ENCODE measurements around the gene PIK3R6.

Gene PIK3R6

DNA sequence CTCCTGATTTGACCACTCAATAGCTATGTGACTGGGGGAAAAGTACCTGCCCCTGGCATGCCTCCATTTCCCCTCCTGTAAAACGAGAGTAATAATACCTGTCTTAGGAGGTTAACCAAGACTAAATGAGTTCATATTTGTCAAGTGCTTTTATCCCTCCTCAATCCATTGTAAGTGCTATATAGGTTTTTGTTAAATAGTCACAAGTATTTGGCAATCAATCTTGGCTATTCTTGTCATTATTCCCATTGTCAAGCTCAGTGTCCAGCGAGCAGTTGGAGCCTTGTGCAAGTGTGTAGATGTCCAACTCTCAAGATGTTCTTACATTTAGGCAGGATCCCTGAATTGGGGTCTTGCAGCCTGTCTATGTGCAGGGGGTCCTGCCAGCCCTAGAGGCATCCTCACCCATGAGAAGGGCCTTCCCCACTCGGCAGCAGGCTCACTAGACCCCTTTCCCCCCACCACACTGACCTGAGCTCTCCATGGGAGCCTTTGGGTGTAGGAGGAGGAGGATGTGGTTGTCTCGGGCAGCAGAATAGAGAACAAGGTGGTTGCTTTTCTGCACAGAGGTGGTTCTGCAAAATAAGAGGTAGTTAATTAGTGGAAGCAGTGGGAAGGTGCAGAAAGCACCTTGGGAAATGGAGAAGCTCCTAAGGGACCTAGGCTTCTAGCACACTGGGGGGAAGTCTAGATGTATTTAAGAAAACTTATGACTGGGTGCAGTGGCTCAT lies 18.0 kb downstream of the PIK3R6 start:
- DNase-seq (ENCODE audit: low spot score), result no peak

- no peak for DNase-seq (ENCODE audit: low spot score)
Measured at GRCh38 chr17:8847891-8848290, 19.6 kb downstream of the PIK3R6 start.

DNA sequence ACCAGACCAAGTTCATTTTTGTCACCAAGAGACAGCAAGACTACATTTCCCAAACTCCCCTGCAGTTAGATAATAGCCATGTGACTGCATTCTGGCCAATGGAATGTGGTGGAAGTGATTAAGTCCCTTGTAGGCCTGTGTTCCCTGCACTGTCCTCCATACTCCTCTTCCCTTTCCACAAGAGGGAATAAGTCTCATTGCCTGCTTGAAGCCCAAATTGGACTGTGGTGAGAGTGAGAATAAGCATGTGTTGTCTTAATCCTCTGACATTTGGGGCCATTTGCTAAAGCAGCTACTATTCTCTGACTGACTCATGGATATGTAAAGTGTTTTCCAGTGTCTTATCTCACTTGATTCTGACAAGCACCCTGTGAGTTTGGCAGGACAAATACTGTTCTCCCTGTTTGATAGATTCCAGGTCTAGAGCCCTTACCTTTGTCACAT lies 20.7 kb downstream of the PIK3R6 start:
- DNase-seq (ENCODE audit: low spot score), result no peak

GRCh38 chr17:8844229-8845218 lies 22.9 kb downstream of the PIK3R6 start:
- no peak for DNase-seq (ENCODE audit: low spot score)

DNA sequence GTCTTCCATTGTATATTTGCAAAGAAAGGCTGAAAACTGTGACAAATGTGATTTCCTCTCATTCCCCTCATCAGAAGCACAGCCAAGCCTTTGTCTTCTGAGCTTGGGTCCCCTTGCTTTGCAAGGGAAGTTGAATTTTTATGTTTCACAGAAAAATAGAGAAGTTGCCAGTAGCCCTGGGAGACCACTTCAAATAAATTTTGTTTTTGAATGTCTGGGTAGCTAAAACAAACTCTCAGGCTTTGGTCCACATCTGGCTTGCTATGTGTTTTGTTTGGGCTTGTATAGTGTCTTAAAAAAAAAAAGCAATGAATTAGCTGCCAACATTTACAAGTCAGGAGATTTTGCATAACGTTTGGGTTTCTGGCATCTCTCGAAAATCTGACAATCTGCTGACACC lies 24.1 kb downstream of the PIK3R6 start:
- no peak for DNase-seq (ENCODE audit: low spot score)

DNA sequence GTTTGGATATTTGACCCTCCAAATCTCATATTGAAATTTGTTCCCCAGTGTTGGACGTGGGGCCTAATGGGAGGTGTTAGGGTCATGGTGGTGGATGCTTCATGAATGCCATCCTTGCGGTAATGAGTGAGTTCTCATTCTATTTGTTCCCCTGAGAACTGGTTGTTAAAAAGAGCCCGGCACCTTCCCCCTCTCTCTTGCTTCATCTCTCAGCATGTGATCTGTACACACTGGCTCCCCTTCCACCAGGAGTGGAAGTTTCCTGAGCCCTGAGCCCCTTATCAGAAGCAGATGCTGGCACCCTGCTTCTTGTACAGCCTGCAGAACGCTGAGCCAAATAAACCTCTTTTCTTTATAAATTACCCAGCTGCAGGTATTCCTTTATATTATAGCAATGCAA lies 25.6 kb downstream of the PIK3R6 start:
- DNase-seq (ENCODE audit: low spot score), result no peak

GRCh38 chr17:8839410-8839935 lies 28.0 kb downstream of the PIK3R6 start:
- DNase-seq (ENCODE audit: low spot score), result no peak

- no peak for DNase-seq (ENCODE audit: low spot score)
Measured at GRCh38 chr17:8838551-8839095, 28.9 kb downstream of the PIK3R6 start.

- no peak for DNase-seq (ENCODE audit: low spot score)
Measured at GRCh38 chr17:8837563-8838075, 29.9 kb downstream of the PIK3R6 start.

- no peak for DNase-seq (ENCODE audit: low spot score)
Measured at GRCh38 chr17:8836821-8837562, 30.5 kb downstream of the PIK3R6 start.

DNA sequence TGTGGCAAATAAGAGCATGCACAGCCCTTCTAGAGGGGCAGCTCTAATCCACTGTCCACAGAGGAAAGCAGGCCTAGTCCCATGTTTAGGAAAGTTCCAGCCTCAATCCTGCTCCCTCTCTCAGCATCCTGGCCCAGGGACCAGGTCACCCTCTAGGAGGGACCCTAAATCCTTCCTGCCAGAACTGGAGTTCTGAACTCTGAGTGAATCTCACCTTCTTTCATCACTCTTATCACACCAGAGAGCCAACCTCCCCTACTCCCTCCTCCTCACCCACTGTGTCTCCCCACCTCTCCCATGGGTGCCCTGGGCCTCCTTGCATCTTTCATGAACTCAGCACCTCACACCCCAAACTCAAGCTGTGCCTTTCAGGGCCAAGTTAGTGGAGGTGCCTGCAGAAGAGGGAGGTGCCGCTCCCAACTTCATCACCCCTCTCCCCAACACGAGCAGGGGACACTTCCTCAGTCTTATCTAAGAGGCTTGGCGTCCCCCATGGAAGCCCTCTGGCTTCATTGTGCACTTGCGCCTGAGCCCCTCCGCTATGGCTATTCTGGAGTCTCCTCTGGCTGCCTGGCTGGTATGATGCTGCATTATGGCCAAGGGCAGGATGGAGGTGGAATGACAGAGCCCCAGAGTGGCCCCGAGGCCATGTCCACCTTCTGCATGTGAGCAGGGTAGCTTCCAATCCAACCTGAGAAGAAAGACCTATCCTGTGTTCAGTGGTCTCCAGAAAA lies 31.7 kb downstream of the PIK3R6 start:
- no peak for DNase-seq (ENCODE audit: low spot score)

DNA sequence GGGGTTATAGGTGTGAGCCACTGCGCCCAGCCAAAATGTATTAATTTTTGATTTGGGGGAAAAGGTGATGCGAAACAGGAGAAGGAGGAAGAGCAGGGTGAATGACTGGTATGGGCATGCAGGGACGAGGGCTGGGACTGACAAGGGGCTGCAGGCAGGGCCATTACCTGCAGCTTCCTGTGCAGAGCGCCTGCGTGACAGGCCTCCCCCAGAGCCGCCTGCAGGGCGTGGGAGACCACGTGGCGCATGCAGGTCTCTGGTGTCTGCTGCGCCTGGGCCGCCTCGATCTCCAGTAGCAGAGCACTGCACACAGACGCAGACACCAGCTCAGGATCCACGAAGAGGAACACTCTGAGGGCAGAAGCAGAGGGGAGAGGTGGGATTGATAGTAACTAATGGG lies 32.4 kb downstream of the PIK3R6 start:
- no peak for DNase-seq (ENCODE audit: low spot score)

- no peak for DNase-seq (ENCODE audit: low spot score)
Measured at GRCh38 chr17:8832711-8833352, 34.6 kb downstream of the PIK3R6 start.

DNA sequence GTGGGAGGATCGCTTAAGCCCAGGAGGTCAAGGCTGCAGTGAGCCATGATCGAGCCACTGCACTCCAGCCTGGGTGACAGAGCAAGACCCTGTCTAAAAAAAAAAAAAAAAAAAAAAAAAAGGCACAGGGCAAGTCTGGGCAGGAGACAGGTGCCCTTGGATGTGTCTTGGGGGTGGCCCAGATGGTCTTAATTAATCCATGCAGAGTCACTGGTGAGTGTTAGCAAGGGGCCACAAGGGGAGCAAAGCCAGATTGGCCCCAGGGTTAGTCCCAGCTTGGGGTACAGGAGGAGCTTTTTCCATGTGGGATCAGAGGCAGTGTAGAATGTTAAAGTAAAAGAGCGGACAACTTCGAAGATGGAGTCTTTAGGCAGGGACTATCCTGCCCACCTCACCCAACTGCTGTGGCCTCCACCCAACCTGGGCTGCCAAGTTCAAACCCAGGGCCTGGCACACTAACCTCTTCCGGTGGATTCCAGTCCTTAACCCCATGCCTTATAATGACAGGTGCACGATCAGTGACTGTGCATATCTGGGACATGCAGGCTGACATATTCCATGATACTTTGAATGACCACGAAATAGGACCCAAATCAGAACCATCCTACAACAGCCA lies 36.1 kb downstream of the PIK3R6 start:
- no peak for DNase-seq (ENCODE audit: low spot score)

- DNase-seq (ENCODE audit: low spot score), result no peak
Measured at GRCh38 chr17:8830141-8830540, 37.3 kb downstream of the PIK3R6 start.

GRCh38 chr17:8829036-8829941 lies 38.2 kb downstream of the PIK3R6 start:
- DNase-seq (ENCODE audit: low spot score), result no peak

DNA sequence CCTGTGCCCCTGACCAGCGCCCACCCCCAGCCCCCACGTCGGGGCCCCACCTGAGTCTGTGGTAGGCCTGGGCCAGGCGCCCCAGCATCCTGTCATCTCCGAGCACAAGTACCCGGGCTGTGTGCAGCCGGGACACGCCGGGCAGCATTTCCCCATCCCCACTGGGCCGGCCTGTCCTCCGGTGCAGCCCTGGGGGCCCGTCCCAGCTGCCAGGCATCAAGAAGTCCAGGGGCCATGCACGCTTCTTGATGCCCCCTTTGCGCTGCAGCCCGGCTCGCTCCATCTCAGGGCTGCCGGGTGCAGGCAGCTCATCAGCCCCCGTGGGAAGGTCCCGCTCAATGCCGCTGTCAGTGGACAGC lies 39.0 kb downstream of the PIK3R6 start:
- no peak for DNase-seq (ENCODE audit: low spot score)

DNA sequence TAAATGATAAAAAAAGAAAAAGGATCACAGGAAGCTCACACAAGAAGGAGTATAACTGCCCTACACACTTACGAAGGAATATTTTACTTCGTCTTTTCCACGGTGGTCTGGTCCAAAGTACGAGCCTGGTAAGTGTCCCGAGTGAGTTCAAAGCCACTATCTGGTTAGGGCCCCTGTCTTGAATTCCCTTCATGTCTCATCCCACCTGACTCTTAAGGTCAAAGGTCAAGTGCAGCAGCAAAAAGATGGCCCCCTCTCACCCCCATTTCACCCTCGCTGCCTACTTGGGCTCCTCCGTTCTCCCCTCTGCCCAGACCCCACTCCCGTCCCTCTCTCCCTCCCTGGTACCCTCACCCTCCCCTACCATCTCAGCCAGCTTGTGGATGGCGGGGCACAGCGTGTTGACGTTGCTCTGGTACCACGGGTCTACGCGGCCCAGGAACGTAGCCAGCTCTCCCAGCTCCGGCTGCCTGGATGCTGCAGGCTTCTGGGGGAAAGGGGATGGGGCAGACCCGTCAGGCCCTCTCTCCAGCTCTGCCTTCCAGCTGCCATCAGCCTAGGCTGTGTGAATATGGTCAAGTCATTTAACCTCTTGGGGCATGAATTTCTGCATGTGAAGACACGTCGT lies 40.6 kb downstream of the PIK3R6 start:
- no peak for DNase-seq (ENCODE audit: low spot score)

All from HuH-7.5 (cell line).